ENCODE data around the gene TTLL11.

DNA sequence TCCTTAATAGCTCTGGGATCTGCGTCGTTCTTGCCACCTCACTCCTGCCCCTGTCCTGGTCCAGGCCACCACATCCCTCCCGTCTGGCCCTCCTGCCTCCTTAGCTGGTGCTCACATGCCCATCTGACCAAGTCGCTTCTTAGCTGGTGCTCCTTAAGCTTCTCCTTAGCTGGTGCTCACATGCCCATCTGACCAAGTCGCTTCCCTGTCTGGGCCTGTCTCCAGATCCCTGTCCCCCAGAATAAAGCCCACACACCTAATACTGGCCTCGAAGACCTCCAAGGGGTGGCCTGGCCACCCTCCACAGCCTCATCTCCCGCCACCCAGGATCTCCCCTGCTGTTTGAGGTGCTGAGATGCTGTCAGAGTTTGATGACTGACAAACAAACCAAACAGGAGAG is 31.4 kb upstream of the TTLL11 start:
- TF ChIP-seq EZH2phosphoT487 (IDR thresholded peaks at IDR 0.05; ENCODE audit: borderline replicate concordance, low read length) (no peak), EZH2 (IDR thresholded peaks at IDR 0.05; ENCODE audit: low read length, unreplicated experiment) (no peak)
